ENCODE measurements around the gene PLEKHO2.
A peak's percentile ranks its signal among the peaks of the same experiment; 100 is the strongest.

DNA sequence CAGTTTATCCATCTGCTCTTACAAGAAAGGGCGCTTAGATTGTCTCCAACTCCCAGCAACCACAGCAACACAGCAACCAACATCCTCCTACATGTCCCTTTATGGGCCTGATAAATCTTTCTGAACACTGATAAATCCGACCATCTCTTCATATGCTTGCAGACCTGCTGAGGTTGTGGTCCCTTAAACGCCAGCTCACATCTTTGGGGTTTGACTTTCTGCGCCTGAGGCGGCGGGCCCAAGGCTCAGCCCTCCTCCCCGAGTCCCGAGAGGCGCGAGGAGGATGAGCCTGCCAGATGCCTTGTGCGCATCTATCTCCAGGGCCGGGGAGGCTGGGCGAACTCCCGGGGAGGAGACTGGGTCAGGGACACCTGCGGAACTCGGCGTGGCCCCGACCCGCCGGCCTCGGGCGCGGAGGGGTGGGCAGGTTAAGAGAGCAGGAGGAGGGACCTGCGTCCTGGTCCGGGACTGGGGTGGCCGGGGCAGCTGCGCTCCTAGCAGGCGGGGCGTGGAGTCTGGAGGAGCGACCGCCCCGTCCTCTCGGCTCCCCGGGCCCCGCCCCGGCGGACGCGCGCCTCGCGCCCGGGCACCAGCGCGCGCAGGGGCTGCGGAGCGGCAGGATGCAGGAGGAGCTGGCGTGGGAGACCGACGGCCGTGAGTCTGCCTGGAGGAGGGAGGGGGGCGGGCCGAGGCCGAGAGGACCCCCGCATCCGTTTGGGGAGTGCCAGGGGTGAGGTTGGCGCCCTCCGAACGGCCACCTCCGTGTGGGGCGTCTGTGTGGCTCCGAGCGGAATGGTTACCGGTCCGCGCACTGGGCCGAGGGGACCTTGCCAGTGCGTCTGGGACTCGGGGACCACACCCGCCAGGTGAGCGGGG lies 69.8 kb downstream of the PLEKHO2 start, which contains the start of gene ANKDD1A:
- TF ChIP-seq MAZ (IDR thresholded peaks at IDR 0.05; ENCODE audit: borderline replicate concordance, low read depth, low read length) (no peak), SMC3 (IDR thresholded peaks at IDR 0.05) (no peak; the same call in 2 of the 3 replicates)
- TF ChIP-seq, protein P1, sequence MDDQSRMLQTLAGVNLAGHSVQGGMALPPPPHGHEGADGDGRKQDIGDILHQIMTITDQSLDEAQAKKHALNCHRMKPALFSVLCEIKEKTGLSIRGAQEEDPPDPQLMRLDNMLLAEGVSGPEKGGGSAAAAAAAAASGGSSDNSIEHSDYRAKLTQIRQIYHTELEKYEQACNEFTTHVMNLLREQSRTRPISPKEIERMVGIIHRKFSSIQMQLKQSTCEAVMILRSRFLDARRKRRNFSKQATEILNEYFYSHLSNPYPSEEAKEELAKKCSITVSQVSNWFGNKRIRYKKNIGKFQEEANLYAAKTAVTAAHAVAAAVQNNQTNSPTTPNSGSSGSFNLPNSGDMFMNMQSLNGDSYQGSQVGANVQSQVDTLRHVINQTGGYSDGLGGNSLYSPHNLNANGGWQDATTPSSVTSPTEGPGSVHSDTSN (IDR thresholded peaks at IDR 0.05) = no peak
- TF ChIP-seq, protein P2, sequence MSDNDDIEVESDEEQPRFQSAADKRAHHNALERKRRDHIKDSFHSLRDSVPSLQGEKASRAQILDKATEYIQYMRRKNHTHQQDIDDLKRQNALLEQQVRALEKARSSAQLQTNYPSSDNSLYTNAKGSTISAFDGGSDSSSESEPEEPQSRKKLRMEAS (IDR thresholded peaks at IDR 0.05) = peak; percentile 50; the same call in 1 of the 2 replicates
- TF ChIP-seq, protein P3, sequence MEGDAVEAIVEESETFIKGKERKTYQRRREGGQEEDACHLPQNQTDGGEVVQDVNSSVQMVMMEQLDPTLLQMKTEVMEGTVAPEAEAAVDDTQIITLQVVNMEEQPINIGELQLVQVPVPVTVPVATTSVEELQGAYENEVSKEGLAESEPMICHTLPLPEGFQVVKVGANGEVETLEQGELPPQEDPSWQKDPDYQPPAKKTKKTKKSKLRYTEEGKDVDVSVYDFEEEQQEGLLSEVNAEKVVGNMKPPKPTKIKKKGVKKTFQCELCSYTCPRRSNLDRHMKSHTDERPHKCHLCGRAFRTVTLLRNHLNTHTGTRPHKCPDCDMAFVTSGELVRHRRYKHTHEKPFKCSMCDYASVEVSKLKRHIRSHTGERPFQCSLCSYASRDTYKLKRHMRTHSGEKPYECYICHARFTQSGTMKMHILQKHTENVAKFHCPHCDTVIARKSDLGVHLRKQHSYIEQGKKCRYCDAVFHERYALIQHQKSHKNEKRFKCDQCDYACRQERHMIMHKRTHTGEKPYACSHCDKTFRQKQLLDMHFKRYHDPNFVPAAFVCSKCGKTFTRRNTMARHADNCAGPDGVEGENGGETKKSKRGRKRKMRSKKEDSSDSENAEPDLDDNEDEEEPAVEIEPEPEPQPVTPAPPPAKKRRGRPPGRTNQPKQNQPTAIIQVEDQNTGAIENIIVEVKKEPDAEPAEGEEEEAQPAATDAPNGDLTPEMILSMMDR (IDR thresholded peaks at IDR 0.05) = no peak
- TF ChIP-seq, protein P4, sequence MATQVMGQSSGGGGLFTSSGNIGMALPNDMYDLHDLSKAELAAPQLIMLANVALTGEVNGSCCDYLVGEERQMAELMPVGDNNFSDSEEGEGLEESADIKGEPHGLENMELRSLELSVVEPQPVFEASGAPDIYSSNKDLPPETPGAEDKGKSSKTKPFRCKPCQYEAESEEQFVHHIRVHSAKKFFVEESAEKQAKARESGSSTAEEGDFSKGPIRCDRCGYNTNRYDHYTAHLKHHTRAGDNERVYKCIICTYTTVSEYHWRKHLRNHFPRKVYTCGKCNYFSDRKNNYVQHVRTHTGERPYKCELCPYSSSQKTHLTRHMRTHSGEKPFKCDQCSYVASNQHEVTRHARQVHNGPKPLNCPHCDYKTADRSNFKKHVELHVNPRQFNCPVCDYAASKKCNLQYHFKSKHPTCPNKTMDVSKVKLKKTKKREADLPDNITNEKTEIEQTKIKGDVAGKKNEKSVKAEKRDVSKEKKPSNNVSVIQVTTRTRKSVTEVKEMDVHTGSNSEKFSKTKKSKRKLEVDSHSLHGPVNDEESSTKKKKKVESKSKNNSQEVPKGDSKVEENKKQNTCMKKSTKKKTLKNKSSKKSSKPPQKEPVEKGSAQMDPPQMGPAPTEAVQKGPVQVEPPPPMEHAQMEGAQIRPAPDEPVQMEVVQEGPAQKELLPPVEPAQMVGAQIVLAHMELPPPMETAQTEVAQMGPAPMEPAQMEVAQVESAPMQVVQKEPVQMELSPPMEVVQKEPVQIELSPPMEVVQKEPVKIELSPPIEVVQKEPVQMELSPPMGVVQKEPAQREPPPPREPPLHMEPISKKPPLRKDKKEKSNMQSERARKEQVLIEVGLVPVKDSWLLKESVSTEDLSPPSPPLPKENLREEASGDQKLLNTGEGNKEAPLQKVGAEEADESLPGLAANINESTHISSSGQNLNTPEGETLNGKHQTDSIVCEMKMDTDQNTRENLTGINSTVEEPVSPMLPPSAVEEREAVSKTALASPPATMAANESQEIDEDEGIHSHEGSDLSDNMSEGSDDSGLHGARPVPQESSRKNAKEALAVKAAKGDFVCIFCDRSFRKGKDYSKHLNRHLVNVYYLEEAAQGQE (IDR thresholded peaks at IDR 0.05) = no peak
